ENCODE measurements around the gene FAM124A.
A peak's percentile ranks its signal among the peaks of the same experiment; 100 is the strongest.
"Not testable (repeated sequence)": the region's sequence is repeated elsewhere in the genome, so short reads cannot be mapped to it uniquely, and the experiment has no call there.

FAM124A gene

DNA sequence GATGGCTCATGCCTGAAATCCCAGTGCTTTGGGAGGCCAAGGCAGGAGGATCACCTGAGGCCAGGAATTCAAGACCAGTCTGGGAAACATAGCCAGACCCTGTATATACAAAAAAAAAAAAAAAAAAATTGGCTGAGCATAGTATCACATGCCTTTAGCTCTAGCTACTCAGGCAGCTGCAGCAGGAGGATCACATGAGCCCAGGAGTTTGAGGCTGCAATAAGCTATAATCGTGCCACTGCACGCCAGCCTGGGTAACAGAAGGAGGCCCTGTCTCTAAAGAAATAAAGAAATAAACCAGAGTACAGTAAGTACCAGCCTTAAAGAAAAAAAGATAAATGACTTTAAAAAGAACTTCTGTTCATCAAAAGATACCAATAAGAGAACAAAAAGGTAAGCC lies 52.9 kb downstream of the FAM124A start:
- H3K27me3 ChIP-seq (replicated peaks; ENCODE audit: control insufficient read depth, insufficient read depth, low read length) = no peaks in the 10 kb centered on the region
- H3K4me1 ChIP-seq (ENCODE audit: control insufficient read depth, insufficient read depth, low read length) = peaks cover 10% of the 10 kb centered on the region
- no peaks in the 10 kb centered on the region for H3K9me3 ChIP-seq (ENCODE audit: control insufficient read depth, low read length)
- H3K9ac ChIP-seq (ENCODE audit: low read length) = no peak overlapping the region
- DNase-seq (ENCODE audit: low read depth) = no peak
- no peak overlapping the region for H3K4me3 ChIP-seq (ENCODE audit: low read length)
- H3K36me3 ChIP-seq (ENCODE audit: control insufficient read depth, insufficient read depth, low read length, severe bottlenecking) = no peaks in the 10 kb centered on the region

DNA sequence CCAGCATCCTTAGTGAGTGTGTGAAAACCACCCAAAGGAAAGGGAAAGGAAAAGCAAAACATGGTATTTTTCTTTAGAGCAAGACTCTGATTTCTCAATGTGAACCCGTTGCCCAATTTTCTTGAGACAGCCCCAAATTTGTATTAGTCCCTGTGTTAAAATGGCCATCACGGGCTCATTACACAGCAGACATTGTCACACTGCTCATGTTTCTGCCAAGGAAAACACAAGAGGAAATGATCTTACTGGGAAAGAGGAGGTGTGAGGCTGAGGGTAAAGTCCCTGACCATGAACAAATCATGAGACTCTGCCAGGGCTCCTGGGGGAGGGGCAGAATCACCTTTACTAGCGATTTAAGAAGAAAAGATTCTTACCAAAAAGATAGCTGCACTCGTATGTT lies 54.4 kb downstream of the FAM124A start:
- DNase-seq (ENCODE audit: low read depth) = no peak
- Histone ChIP-seq H3K9ac (ENCODE audit: low read length) (no peak overlapping the region), H3K27me3 (replicated peaks; ENCODE audit: control insufficient read depth, insufficient read depth, low read length) (no peaks in the 10 kb centered on the region), H3K9me3 (ENCODE audit: control insufficient read depth, low read length) (no peaks in the 10 kb centered on the region), H3K4me3 (ENCODE audit: low read length) (no peak overlapping the region), H3K36me3 (ENCODE audit: control insufficient read depth, insufficient read depth, low read length, severe bottlenecking) (no peaks in the 10 kb centered on the region), H3K4me1 (ENCODE audit: control insufficient read depth, insufficient read depth, low read length) (peaks cover 5% of the 10 kb centered on the region)

DNA sequence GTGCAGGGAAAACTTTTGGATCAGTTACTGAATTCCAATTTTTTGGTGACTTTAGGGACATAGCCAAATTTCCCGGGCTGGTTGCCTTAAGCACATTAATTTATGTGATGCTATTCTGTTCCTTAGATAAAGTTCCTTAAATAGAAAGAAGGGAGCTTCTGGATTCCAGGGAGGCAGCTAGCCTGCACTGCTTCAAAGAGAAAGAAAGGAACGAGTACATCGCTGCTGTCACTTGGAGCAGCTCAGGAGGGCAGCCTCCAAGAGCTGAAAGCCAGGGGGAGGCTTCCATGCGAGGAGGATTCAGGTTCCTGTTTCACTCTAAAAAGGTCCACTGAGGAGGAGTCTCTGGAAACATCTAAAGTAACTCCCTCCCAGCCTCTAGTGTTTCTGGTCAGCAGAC lies 55.7 kb downstream of the FAM124A start:
- Histone ChIP-seq H3K9me3 (ENCODE audit: control insufficient read depth, low read length) (no peaks in the 10 kb centered on the region), H3K36me3 (ENCODE audit: control insufficient read depth, insufficient read depth, low read length, severe bottlenecking) (no peaks in the 10 kb centered on the region), H3K4me3 (ENCODE audit: low read length) (no peak overlapping the region), H3K4me1 (ENCODE audit: control insufficient read depth, insufficient read depth, low read length) (no peaks in the 10 kb centered on the region), H3K27me3 (replicated peaks; ENCODE audit: control insufficient read depth, insufficient read depth, low read length) (no peaks in the 10 kb centered on the region), H3K9ac (ENCODE audit: low read length) (no peak overlapping the region)
- DNase-seq (ENCODE audit: low read depth) = no peak

DNA sequence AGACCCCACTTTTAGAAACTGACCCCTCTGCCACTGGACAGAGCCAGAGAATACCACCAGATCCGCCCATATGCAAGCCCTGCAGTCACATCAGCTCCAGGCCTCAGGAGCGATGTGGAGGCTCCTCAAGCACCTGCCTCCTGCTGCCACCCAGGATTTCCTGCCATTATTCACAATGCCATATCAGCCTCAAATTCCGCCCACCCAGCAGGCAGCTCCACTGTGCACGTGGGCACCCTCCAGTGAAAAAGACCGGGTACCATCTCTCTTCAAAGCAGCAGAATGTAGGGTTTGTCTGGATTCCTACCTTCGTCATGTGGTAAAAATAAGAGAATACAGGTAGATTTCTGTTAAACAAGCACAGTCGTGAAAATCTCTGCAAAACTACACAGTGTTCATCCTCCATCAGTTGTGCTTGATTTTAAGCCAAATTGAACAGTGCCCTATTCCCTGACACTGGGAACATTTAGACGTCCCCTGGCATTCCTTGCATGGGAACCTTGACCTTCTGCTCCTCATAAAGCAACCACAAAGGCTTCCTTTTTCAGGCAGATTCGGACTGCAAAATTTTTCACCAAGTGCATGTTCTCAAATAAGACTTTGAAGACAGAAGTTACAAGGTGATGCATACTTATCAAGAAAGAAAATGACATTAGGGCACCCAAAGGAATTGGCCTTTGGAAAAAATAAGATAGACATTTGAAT lies 56.4 kb downstream of the FAM124A start:
- Histone ChIP-seq H3K9me3 (ENCODE audit: control insufficient read depth, low read length) (no peaks in the 10 kb centered on the region), H3K27me3 (replicated peaks; ENCODE audit: control insufficient read depth, insufficient read depth, low read length) (no peaks in the 10 kb centered on the region), H3K4me1 (ENCODE audit: control insufficient read depth, insufficient read depth, low read length) (no peaks in the 10 kb centered on the region), H3K9ac (ENCODE audit: low read length) (no peak overlapping the region), H3K36me3 (ENCODE audit: control insufficient read depth, insufficient read depth, low read length, severe bottlenecking) (no peaks in the 10 kb centered on the region), H3K4me3 (ENCODE audit: low read length) (no peak overlapping the region)
- DNase-seq (ENCODE audit: low read depth) = no peak

DNA sequence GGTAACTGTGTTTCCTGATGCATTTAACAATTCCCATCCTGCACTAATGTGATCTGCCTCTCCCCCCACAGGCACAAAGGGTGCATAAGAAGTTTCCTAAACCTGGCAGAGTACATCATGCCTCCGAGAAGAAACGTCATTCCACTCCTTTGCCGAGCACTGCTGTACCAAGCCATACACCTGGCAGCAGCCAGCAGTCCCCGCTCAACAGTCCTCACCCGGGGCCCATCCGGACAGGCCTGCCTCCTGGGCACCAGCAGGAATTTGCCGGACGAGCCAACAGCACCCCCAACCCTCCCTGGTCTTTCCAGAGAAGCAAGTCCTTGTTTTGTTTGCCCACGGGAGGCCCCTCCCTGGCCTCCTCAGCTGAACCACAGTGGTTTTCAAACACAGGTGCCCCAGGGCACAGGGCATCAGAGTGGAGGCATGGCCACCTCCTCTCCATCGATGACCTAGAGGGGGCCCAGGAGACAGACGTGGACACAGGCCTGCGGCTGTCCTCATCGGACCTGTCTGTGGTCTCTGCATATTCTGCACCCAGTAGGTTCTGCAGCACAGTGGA lies 58.3 kb downstream of the FAM124A start:
- no peak for DNase-seq (ENCODE audit: low read depth)
- H3K27me3 ChIP-seq (replicated peaks; ENCODE audit: control insufficient read depth, insufficient read depth, low read length) = no peaks in the 10 kb centered on the region
- no peaks in the 10 kb centered on the region for H3K36me3 ChIP-seq (ENCODE audit: control insufficient read depth, insufficient read depth, low read length, severe bottlenecking)
- no peak overlapping the region for H3K4me3 ChIP-seq (ENCODE audit: low read length)
- H3K9ac ChIP-seq (ENCODE audit: low read length) = no peak overlapping the region
- no peaks in the 10 kb centered on the region for H3K9me3 ChIP-seq (ENCODE audit: control insufficient read depth, low read length)
- no peaks in the 10 kb centered on the region for H3K4me1 ChIP-seq (ENCODE audit: control insufficient read depth, insufficient read depth, low read length)

DNA sequence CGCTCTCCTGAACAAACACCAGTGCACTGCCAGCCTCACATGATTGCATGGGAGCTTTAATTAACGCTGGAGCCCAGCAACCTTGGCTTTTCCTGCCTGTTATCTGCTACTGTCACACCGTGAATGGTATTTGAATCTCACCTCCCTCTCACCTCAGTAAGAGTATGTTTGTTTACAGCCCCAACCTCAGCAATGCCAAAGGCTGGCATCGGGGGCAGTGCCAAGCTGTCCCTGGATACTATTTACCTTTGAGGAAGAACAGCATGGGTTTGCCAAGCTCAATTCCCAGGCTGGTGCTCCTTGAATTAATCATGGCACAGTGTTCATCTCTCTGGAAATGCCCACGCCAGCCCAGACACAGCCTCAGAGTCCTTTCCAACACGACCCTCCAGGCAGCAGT lies 60.1 kb downstream of the FAM124A start:
- no peaks in the 10 kb centered on the region for H3K4me1 ChIP-seq (ENCODE audit: control insufficient read depth, insufficient read depth, low read length)
- no peaks in the 10 kb centered on the region for H3K9me3 ChIP-seq (ENCODE audit: control insufficient read depth, low read length)
- H3K4me3 ChIP-seq (ENCODE audit: low read length) = no peak overlapping the region
- H3K9ac ChIP-seq (ENCODE audit: low read length) = no peak overlapping the region
- peaks cover 2% of the 10 kb centered on the region for H3K27me3 ChIP-seq (replicated peaks; ENCODE audit: control insufficient read depth, insufficient read depth, low read length)
- no peak for DNase-seq (ENCODE audit: low read depth)
- H3K36me3 ChIP-seq (ENCODE audit: control insufficient read depth, insufficient read depth, low read length, severe bottlenecking) = no peaks in the 10 kb centered on the region

DNA sequence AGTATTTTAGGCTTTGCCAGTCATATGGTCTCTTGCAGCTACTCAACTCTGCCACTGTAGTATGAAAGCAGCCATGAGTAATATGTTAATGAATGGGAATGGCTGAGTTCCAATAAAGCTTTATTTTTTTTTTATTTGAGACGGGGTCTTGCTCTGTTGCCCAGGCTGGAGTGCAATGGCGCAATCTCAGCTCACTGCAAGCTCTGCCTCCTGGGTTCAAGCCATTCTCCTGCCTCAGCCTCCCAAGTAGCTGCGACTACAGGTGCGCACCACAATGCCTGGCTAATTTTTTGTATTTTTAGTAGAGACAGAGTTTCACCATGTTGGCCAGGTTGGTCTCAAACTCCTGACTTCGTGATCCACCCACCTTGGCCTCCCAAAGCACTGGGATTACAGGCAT lies 60.7 kb downstream of the FAM124A start:
- not testable (repeated sequence) for H3K27me3 ChIP-seq (replicated peaks; ENCODE audit: control insufficient read depth, insufficient read depth, low read length); H3K4me1 ChIP-seq (ENCODE audit: control insufficient read depth, insufficient read depth, low read length); H3K36me3 ChIP-seq (ENCODE audit: control insufficient read depth, insufficient read depth, low read length, severe bottlenecking); H3K9me3 ChIP-seq (ENCODE audit: control insufficient read depth, low read length); H3K4me3 ChIP-seq (ENCODE audit: low read length); DNase-seq (ENCODE audit: low read depth); H3K9ac ChIP-seq (ENCODE audit: low read length)

DNA sequence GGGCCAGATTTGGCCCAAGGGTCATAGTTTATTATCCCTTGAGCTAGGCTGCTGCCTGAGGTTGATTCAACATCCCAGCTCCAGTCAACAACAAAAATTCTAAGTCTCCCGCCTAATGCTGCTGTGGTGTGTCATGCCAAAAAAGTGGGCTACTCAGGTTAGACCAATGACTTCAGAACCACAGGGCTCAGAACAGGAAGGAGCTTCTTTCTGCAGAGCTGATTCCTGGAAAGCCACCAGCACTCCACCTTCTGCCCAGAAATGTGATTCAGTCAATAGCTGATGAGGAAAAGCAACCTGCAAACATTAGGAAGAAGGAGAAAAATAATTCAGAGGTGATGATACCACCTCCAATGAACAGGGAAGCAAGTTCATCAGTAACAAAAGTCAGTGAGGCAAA lies 61.2 kb downstream of the FAM124A start:
- H3K9me3 ChIP-seq (ENCODE audit: control insufficient read depth, low read length) = no peaks in the 10 kb centered on the region
- H3K4me1 ChIP-seq (ENCODE audit: control insufficient read depth, insufficient read depth, low read length) = no peaks in the 10 kb centered on the region
- H3K27me3 ChIP-seq (replicated peaks; ENCODE audit: control insufficient read depth, insufficient read depth, low read length) = peaks cover 9% of the 10 kb centered on the region
- H3K4me3 ChIP-seq (ENCODE audit: low read length) = no peak overlapping the region
- no peak overlapping the region for H3K9ac ChIP-seq (ENCODE audit: low read length)
- DNase-seq (ENCODE audit: low read depth) = no peak
- H3K36me3 ChIP-seq (ENCODE audit: control insufficient read depth, insufficient read depth, low read length, severe bottlenecking) = no peaks in the 10 kb centered on the region

DNA sequence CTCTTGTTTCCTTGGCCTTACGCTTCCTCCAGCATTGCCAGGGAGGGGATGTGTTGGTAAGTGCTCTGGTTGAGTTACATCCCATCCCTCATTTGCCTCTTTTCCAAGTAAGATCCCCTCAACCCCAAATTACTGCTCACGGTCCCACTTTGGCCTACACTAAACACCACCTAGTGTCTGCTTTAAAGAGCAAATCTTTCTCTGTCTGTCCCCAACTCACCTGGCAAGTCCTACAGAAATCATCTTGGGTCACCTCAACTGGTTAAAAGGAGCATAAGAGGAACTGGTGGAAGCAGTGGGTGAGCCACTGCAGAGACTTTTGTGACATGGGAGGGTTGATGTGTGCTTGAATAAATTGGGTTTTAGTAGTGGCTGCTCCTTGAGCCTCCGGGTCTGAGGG lies 62.1 kb downstream of the FAM124A start:
- Histone ChIP-seq H3K4me3 (ENCODE audit: low read length) (no peak overlapping the region), H3K27me3 (replicated peaks; ENCODE audit: control insufficient read depth, insufficient read depth, low read length) (peaks cover 9% of the 10 kb centered on the region), H3K36me3 (ENCODE audit: control insufficient read depth, insufficient read depth, low read length, severe bottlenecking) (no peaks in the 10 kb centered on the region), H3K9me3 (ENCODE audit: control insufficient read depth, low read length) (no peaks in the 10 kb centered on the region), H3K4me1 (ENCODE audit: control insufficient read depth, insufficient read depth, low read length) (no peaks in the 10 kb centered on the region), H3K9ac (ENCODE audit: low read length) (no peak overlapping the region)
- no peak for DNase-seq (ENCODE audit: low read depth)

DNA sequence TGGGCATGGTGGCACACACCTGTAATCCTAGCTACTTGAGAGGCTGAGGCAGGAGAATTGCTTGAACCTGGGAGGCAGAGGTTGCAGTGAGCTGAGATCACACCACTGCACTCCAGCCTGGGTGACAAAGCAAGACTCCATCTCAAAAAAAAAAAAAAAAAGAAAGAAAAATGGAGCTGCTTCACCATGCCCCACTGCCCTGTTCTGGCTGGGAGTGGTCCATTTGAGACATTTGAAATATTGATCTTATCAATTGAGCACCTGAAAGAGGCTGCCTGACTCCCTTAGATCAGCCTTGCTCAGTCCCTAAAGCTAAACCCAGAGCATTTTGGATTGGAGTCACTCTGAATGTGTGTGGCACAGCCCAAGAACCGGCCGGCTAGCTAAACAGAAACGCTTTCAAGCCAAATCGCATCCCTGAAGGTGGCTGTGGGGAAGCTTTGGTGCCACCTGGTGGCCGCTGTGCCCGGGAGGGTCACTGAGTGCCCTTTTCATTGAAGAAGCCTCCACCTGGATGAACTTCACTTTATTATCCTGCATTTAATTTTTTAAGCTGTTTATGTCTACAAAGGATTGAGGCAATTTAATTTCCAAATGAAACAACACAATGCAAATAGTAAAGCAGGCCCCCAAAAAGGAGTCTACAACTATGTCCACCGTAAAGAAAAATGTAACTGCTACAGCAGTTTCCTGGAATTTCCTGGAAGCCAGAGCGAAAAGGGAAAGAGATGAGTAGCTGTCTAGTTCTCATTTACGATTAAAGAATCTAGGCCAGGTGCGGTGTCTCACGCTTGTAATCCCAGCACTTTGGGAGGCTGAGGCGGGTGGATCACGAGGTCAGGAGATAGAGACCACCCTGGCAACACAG lies 64.2 kb downstream of the FAM124A start:
- Histone ChIP-seq H3K27me3 (replicated peaks; ENCODE audit: control insufficient read depth, insufficient read depth, low read length) (peaks cover 9% of the 10 kb centered on the region), H3K9ac (ENCODE audit: low read length) (no peak overlapping the region), H3K36me3 (ENCODE audit: control insufficient read depth, insufficient read depth, low read length, severe bottlenecking) (no peaks in the 10 kb centered on the region), H3K4me1 (ENCODE audit: control insufficient read depth, insufficient read depth, low read length) (no peaks in the 10 kb centered on the region), H3K4me3 (ENCODE audit: low read length) (no peak overlapping the region), H3K9me3 (ENCODE audit: control insufficient read depth, low read length) (no peaks in the 10 kb centered on the region)
- peak; percentile 83 for DNase-seq (ENCODE audit: low read depth)

DNA sequence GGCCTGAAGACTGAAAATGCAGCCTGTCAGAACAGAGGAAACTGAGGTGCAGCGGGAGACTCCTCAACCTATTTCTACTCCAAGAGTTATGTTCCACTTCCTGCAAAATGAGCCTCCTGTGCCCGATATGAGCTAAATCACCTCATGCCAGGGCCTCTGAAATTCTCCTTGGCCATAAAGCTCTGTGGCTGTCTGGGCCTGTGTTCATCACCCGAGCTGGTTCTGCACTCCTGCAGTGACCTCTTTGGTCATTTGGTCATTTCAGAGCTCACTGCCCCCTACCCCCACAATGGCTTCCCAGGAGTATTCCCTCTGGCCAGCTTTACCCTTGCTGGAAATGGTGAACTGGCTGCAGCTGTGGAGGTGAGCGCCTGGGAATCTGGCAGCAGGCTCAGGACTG lies 65.6 kb downstream of the FAM124A start:
- Histone ChIP-seq H3K9me3 (ENCODE audit: control insufficient read depth, low read length) (no peaks in the 10 kb centered on the region), H3K4me3 (ENCODE audit: low read length) (no peak overlapping the region), H3K9ac (ENCODE audit: low read length) (no peak overlapping the region), H3K4me1 (ENCODE audit: control insufficient read depth, insufficient read depth, low read length) (peaks cover 9% of the 10 kb centered on the region), H3K36me3 (ENCODE audit: control insufficient read depth, insufficient read depth, low read length, severe bottlenecking) (no peaks in the 10 kb centered on the region), H3K27me3 (replicated peaks; ENCODE audit: control insufficient read depth, insufficient read depth, low read length) (peaks cover 9% of the 10 kb centered on the region)
- DNase-seq (ENCODE audit: low read depth) = no peak

Data from adipocyte (in vitro differentiated cells).